Activated T-helper 2 cell treated with anti-CD3 and anti-CD28 coated beads, Interferon-gamma antibody, Interleukin-2, Interleukin-4, amounts not matched to agents 10 μg/mL and 5 μg/mL and 100 μg/mL, durations not matched to agents 14 hours and 24 hours and 36 hours (primary cell): ENCODE measurements around the gene MED26. TPM values are rescaled to one million over a fixed set of nuclear protein-coding genes. Genes with fewer than 3 reads are reported as not detected.

Experiments
- DNase-seq: peaks from one replicate; pipeline ENCODE4 v3.0.0; 2021; ENCODE audit warnings: low spot score
- H3K27ac Mint-ChIP-seq: one replicate; pipeline ENCODE4 v1.8.0; 2021; ENCODE audit warnings: mixed read lengths
- H3K27me3 Mint-ChIP-seq: one replicate; pipeline ENCODE4 v1.8.0; 2021; ENCODE audit warnings: low read depth, mixed read lengths
- H3K36me3 Mint-ChIP-seq: one replicate; pipeline ENCODE4 v1.8.0; 2021; ENCODE audit warnings: low read depth, mixed read lengths
- H3K4me1 Mint-ChIP-seq: one replicate; pipeline ENCODE4 v1.8.0; 2021; ENCODE audit warnings: low read depth, mixed read lengths
- H3K4me3 Mint-ChIP-seq: one replicate; pipeline ENCODE4 v1.8.0; 2021; ENCODE audit warnings: low read depth, mild to moderate bottlenecking, moderate library complexity, mixed read lengths
- H3K9me3 Mint-ChIP-seq: one replicate; pipeline ENCODE4 v1.8.0; 2021; ENCODE audit warnings: mixed read lengths
- intact Hi-C: fragments of 100-400 bp; cut with micrococcal nuclease; formaldehyde crosslinking; loops from one replicate; pipeline ENCODE4 v1.15.1; 2023
- total RNA-seq: library from RNA; stranded (reverse); gene quantifications from 2 replicates; pipeline ENCODE4 v1.2.3, GENCODE V29; 2022

The MED26 gene
- total RNA-seq, 1 donor from 2014 or later: 15.8 TPM

DNA sequence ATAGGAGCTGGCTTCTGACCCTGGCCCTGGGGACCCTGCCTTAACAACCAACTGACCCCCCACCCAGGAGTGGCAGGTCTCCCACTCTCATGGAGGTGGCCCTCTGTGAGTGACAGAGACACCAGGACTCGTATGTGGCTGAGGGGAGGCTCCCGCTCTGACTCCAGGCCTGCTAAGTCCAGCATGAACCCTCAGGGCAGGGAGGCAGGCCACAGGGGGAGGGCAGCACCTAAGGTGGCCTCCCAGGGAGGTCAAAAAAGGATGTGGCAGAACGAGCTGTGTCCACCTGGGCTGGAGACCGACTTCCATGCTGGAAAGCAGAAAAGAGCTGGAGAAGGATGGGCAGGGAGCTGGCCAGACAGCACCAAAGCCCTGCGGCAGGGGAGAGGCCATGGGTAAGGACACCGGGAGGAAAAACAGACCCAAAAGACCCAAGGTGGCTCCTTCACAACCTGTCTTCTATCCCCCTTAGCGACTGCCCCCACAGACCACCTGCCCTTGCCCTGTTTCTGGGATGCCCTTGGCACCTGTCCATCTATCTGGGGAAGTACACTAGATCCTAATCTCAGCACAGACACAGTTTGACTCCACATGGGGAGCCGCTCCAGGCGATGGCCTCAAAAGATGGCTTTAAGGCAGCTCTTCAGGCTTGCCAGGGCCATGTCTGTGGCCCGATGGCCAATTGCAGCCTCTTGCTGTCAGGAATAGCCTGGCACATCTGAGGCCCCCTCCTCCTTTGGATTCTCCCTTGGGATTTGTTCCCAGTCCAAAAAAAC is 45.3 kb downstream of the MED26 start:
- H3K27me3 Mint-ChIP-seq: no peaks in the 10 kb centered on the region
- no peak for DNase-seq
- intact Hi-C loops: no loop called here
- H3K36me3 Mint-ChIP-seq: peaks cover 17% of the 10 kb centered on the region
- peaks cover 51% of the 10 kb centered on the region for H3K4me1 Mint-ChIP-seq
- peak overlapping the region; percentile 38 for H3K27ac Mint-ChIP-seq
- no peaks in the 10 kb centered on the region for H3K9me3 Mint-ChIP-seq
- H3K4me3 Mint-ChIP-seq: peak overlapping the region; percentile 33

DNA sequence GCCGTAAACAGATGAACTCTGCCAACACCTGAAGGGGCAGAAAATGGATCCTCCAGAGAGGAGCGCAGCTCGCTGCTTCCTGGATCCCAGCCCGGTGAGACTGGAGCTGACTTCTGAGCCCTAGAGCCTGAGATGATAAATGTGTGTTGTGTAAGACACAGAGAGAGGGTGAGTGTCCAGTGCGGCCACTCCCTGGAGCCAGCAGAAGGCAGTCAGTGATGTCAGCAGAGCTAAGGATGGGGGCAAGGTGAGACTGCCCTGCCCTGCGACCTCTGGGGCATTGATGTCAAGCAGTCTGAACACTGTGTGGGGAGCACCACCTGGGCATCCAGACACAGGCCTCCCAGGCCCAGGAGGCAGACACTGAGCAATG is 46.0 kb downstream of the MED26 start:
- DNase-seq: no peak
- intact Hi-C loops: no loop called here
- Mint-ChIP-seq H3K27ac (peak overlapping the region; percentile 62), H3K27me3 (no peaks in the 10 kb centered on the region), H3K4me1 (peaks cover 45% of the 10 kb centered on the region), H3K9me3 (no peaks in the 10 kb centered on the region), H3K36me3 (peaks cover 20% of the 10 kb centered on the region), H3K4me3 (no peak overlapping the region)

- peaks cover 39% of the 10 kb centered on the region for H3K4me1 Mint-ChIP-seq
- no peaks in the 10 kb centered on the region for H3K27me3 Mint-ChIP-seq
- H3K4me3 Mint-ChIP-seq: no peak overlapping the region
- intact Hi-C loops: no loop called here
- H3K27ac Mint-ChIP-seq: peak overlapping the region; percentile 62
- DNase-seq: no peak
- peaks cover 22% of the 10 kb centered on the region for H3K36me3 Mint-ChIP-seq
- no peaks in the 10 kb centered on the region for H3K9me3 Mint-ChIP-seq
Observed at GRCh38 chr19:16581145-16581970, 46.6 kb downstream of the MED26 start.

- Mint-ChIP-seq H3K9me3 (no peaks in the 10 kb centered on the region), H3K4me3 (no peak overlapping the region), H3K27ac (peak overlapping the region; percentile 53), H3K27me3 (no peaks in the 10 kb centered on the region), H3K4me1 (peaks cover 27% of the 10 kb centered on the region), H3K36me3 (peaks cover 32% of the 10 kb centered on the region)
- no peak for DNase-seq
- intact Hi-C loops: no loop called here
Observed at GRCh38 chr19:16579381-16579780, 48.6 kb downstream of the MED26 start.

DNA sequence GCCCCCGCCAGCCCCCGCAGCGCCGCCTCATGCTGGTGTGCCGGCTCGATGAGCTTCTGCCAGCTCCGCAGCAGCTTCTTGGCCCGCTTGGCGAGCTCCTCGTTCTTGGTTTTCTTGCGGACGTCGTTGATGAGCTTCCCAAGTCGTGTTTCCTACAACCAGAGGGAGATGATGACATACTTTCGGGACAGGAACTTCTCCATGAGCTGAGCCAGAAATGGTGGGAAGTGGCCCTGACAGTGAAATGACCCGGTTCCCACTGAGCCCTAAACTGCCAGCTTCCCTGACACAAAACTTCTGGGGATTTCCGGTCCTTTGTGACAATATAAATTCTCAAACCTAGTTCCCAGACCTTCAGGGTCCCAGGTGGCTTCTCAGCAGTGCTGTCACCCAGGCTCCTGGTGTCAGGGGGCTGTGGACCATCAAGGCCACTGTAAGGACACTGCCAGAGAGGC is 50.4 kb downstream of the MED26 start:
- H3K9me3 Mint-ChIP-seq: no peaks in the 10 kb centered on the region
- intact Hi-C loops: no loop called here
- no peak overlapping the region for H3K4me3 Mint-ChIP-seq
- H3K36me3 Mint-ChIP-seq: peaks cover 44% of the 10 kb centered on the region
- DNase-seq: no peak
- peaks cover 23% of the 10 kb centered on the region for H3K4me1 Mint-ChIP-seq
- no peak overlapping the region for H3K27ac Mint-ChIP-seq
- H3K27me3 Mint-ChIP-seq: no peaks in the 10 kb centered on the region

GRCh38 chr19:16576690-16577530 is 51.1 kb downstream of the MED26 start:
- H3K9me3 Mint-ChIP-seq: no peaks in the 10 kb centered on the region
- H3K4me1 Mint-ChIP-seq: peaks cover 22% of the 10 kb centered on the region
- H3K4me3 Mint-ChIP-seq: no peak overlapping the region
- H3K36me3 Mint-ChIP-seq: peaks cover 48% of the 10 kb centered on the region
- intact Hi-C loops: no loop called here
- DNase-seq: no peak
- no peaks in the 10 kb centered on the region for H3K27me3 Mint-ChIP-seq
- no peak overlapping the region for H3K27ac Mint-ChIP-seq

- Mint-ChIP-seq H3K4me1 (peaks cover 25% of the 10 kb centered on the region), H3K27me3 (no peaks in the 10 kb centered on the region), H3K9me3 (no peaks in the 10 kb centered on the region), H3K27ac (no peak overlapping the region), H3K36me3 (peaks cover 51% of the 10 kb centered on the region), H3K4me3 (no peak overlapping the region)
- no peak for DNase-seq
- intact Hi-C loops: no loop called here
Observed at GRCh38 chr19:16575861-16576689, 51.9 kb downstream of the MED26 start.

DNA sequence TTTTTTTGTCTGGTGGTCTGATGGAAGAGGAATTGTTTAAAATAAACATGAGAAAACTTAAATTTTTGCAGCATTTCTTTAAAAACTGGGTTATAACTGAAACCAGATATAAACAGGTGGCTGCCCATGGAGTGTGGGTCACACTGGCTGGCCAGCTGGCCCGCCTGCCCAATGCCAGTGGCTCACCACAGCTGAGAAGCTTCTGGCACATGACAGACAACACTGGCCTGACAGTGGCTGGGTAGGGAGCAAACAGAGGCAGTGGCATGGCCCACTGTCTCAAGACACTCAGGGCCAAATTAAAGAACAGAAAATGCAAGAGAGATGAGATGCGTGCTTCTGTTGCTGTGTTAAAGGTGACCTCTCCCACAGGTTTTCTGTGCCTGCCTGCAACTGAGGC is 52.7 kb downstream of the MED26 start:
- Mint-ChIP-seq H3K27ac (no peak overlapping the region), H3K4me1 (peaks cover 32% of the 10 kb centered on the region), H3K4me3 (no peak overlapping the region), H3K36me3 (peaks cover 53% of the 10 kb centered on the region), H3K27me3 (no peaks in the 10 kb centered on the region), H3K9me3 (no peaks in the 10 kb centered on the region)
- intact Hi-C loops: no loop called here
- DNase-seq: no peak

DNA sequence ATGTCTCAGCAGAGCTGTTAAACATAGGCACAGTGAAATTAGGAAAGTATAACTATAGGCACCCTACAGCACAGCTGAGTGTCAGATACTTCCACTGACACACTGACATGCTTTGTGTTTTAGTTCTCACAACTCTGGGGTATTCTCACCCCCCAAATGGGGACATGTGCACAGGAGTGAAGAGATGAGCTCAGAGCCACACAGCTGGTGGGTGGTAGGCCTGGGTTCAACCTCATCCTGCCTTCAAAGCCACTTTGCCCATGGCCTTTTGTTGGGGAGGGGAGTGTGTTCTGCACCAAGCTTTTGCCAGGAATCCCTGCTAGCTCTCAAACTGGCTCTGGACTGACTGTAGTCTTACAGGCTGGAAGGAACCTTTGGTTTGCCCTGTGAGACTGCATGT is 54.1 kb downstream of the MED26 start:
- Mint-ChIP-seq H3K27ac (peak overlapping the region; percentile 21), H3K9me3 (no peaks in the 10 kb centered on the region), H3K27me3 (no peaks in the 10 kb centered on the region), H3K36me3 (peaks cover 67% of the 10 kb centered on the region), H3K4me1 (peaks cover 39% of the 10 kb centered on the region), H3K4me3 (peak overlapping the region; percentile 97)
- intact Hi-C loops: loop anchor here (5.0 kb wide), 1 partner anchor 77 kb away; the partner anchor contains the start of genes C19orf44 and CALR3
- DNase-seq: no peak

DNA sequence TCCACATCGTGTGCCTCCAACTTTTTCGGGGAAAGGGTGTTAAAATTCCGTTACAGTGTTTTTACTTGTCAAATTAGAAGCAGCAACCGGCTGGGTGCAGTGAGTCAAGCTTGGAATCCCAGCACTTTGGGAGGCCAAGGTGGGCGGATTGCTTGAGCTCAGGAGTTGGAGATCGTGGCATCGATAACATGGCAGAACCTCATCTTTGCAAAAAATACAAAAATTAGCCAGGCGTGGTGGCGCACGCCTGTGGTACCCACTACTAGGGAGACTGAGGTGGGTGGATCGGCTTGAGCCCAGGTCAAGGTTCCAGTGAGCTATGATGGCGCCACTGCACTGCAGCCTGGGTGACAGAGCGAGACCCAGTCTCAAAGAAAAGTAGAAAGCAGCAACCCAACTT is 54.7 kb downstream of the MED26 start:
- Mint-ChIP-seq H3K36me3 (peaks cover 66% of the 10 kb centered on the region), H3K4me1 (peaks cover 37% of the 10 kb centered on the region), H3K27ac (peak overlapping the region; percentile 93), H3K9me3 (no peaks in the 10 kb centered on the region), H3K27me3 (no peaks in the 10 kb centered on the region), H3K4me3 (peak overlapping the region; percentile 97)
- intact Hi-C loops: loop anchor here (5.0 kb wide), 1 partner anchor 76 kb away; the partner anchor contains the start of genes C19orf44 and CALR3
- DNase-seq: no peak

GRCh38 chr19:16572332-16573211 is 55.4 kb downstream of the MED26 start, which contains the start of gene SLC35E1:
SLC35E1 (minus strand) TSS chr19:16572415; CDS start chr19:16572364, 51 bp downstream.
- peak within 1 kb of the TSS; percentile 93 for H3K27ac Mint-ChIP-seq
- H3K9me3 Mint-ChIP-seq: no peaks in the 10 kb centered on the region
- H3K4me3 Mint-ChIP-seq: peak within 1 kb of the TSS; percentile 97
- no peaks in the 10 kb centered on the region for H3K27me3 Mint-ChIP-seq
- peaks cover 39% of the 10 kb centered on the region for H3K4me1 Mint-ChIP-seq
- DNase-seq: peak; percentile 92
- H3K36me3 Mint-ChIP-seq: peaks cover 70% of the 10 kb centered on the region
- intact Hi-C loops: loop anchor here (1.0 to 5.0 kb wide), 3 partner anchors 30 to 75 kb away; partner anchors contain the start of genes C19orf44, CALR3, CHERP and MED26
